Spleen (tissue), 7 donors: ENCODE results near the gene CARD10.

Experiments
- CTCF ChIP-seq, 11 experiments: fragments of 200-600 bp in 7 of 11; fragments of 450-650 bp in 4 of 11; sonication (generic) in 4 of 11; IDR thresholded peaks in 8 of 11; conservative IDR thresholded peaks in 3 of 11; 1 replicate in 7 of 11; 2 replicates in 4 of 11; pipeline versions ENCODE4 v1.4.0 to v1.8.0; 2016 to 2021; ENCODE audit warnings: antibody characterized with exemption in 11 of 11, inconsistent platforms in 4 of 11, mild to moderate bottlenecking in 1 of 11
- POLR2AphosphoS5 ChIP-seq, 3 donors: sonication (generic); formaldehyde crosslinking; IDR thresholded peaks; one replicate each; pipeline ENCODE4 v1.5.1; 2017; ENCODE audit warnings: antibody characterized with exemption in 3 of 3
- donor health status: DM: no; HTN: no; CAD: no; lungs with moderate emphysema.
- donor health status: DM: no; HTN: no; CAD: no.
- donor health status: DM: no; HTN: no; CAD: no.

DNA sequence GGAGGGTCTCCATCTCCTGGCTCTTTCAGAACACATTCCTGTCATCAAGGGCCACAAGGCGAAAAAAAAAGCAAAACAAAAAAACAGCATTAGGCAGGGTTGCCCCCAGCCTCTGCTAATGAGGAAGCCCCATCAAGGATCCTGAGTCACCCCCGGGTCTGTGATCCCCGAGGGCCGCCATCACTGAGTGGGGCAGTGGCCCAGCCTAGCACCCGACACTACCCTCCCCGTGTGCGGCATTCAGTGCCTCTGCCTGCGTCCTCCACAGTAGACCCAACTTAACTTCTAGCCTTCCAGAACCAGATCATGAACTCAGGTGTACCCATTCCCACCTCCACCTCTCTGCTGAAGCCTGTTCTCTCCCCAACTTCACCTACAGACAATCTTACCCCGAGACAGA is 34.5 kb upstream of the CARD10 start:
- no peak for TF ChIP-seq POLR2AphosphoS5 (IDR thresholded peaks at IDR 0.05)
- TF ChIP-seq CTCF (IDR thresholded peaks at IDR 0.05 in 8 of 11, conservative IDR thresholded peaks at IDR 0.05 in 3 of 11), result no peak
